K562 (cell line): Measurements from ENCODE around the gene KMT2E. TPM values are rescaled to one million over a fixed set of nuclear protein-coding genes. Genes with fewer than 3 reads are reported as not detected.

Experiments used
- DIDO1 ChIP-seq: fragments of 450-650 bp; IDR thresholded peaks from 2 replicates; pipeline ENCODE4 v1.6.1; 2016; ENCODE audit warnings: low read depth, missing biosample characterization, missing genetic modification characterization
- DPF2 ChIP-seq: fragments of 450-650 bp; IDR thresholded peaks from 2 replicates; pipeline ENCODE4 v1.6.1; 2016
- EHMT2 ChIP-seq: fragments of 450-650 bp; IDR thresholded peaks from 2 replicates; pipeline ENCODE4 v1.6.1; 2018; ENCODE audit warnings: antibody characterized with exemption
- FUS ChIP-seq: fragments of 200-400 bp; formaldehyde crosslinking; optimal IDR thresholded peaks from 2 replicates; pipeline ENCODE3; 2017; ENCODE audit warnings: low read depth, low read length
- HMGN3 ChIP-seq: IDR thresholded peaks from 2 replicates; pipeline ENCODE4 v1.6.1; 2011; ENCODE audit warnings: borderline replicate concordance, low read depth, mild to moderate bottlenecking, mixed read lengths, low read length; ENCODE audit not compliant: insufficient read length; ENCODE audit errors: extremely low read depth
- HNRNPL ChIP-seq: fragments of 200-400 bp; formaldehyde crosslinking; IDR thresholded peaks from 2 replicates; pipeline ENCODE4 v1.6.1; 2017; ENCODE audit warnings: low read depth, mild to moderate bottlenecking, low read length
- MAFG ChIP-seq: fragments of 450-650 bp; conservative IDR thresholded peaks from 2 replicates; pipeline ENCODE4 v1.6.1; 2016; ENCODE audit warnings: missing genetic modification characterization, missing compliant biosample characterization
- POLR2B ChIP-seq: fragments of 450-650 bp; IDR thresholded peaks from 2 replicates; pipeline ENCODE4 v1.6.1; 2018; ENCODE audit warnings: low read depth; ENCODE audit not compliant: partially characterized antibody
- SIN3A ChIP-seq, 2 experiments: fragments of 150-350 bp in 1 of 2; IDR thresholded peaks; 2 replicates each; pipeline ENCODE4 v1.6.1; 2011 to 2016; ENCODE audit warnings: borderline replicate concordance in 2 of 2, low read depth in 2 of 2, low read length in 2 of 2, mild to moderate bottlenecking in 2 of 2, moderate library complexity in 2 of 2; ENCODE audit not compliant: control insufficient read depth in 1 of 2
- TBP ChIP-seq: optimal IDR thresholded peaks from 2 replicates; pipeline ENCODE3; 2011; ENCODE audit warnings: low read depth, low read length, improper control_type of control experiment
- ZKSCAN3 ChIP-seq: fragments of 250-450 bp; sonication (Bioruptor Pico); IDR thresholded peaks from 2 replicates; pipeline ENCODE4 v1.4.0; 2020
- ZNF121 ChIP-seq: sonication (generic); formaldehyde crosslinking; conservative IDR thresholded peaks from 2 replicates; pipeline ENCODE4 v1.8.0; 2022; ENCODE audit warnings: missing genetic modification reagents
- ZNF316 ChIP-seq: fragments of 450-650 bp; IDR thresholded peaks from 2 replicates; pipeline ENCODE4 v1.6.1; 2016
- polyA plus RNA-seq, 8 experiments: library from polyadenylated mRNA; depleted of rRNA in 4 of 8; stranded (reverse) in 5 of 8; unstranded in 3 of 8; fragments of >200 nt; fragmentation: Nextera tagmentation in 2 of 8; fragmentation: Illumina TruSeq in 1 of 8; extraction: Ambion mirVana in 2 of 8; extraction: Trizol in 1 of 8; gene quantifications; 2 replicates each; pipeline versions ENCODE4 v1.2.1 to v1.2.3, GENCODE V29; 2011 to 2014; ENCODE audit warnings: inconsistent platforms in 1 of 8, missing spikeins in 1 of 8
- total RNA-seq, 7 experiments: library from RNA; depleted of rRNA in 6 of 7; stranded (reverse); fragments of >200 nt in 6 of 7; fragmentation: Illumina TruSeq in 2 of 7; extraction: Trizol in 2 of 7; gene quantifications; 2 replicates each; pipeline versions ENCODE4 v1.2.1 to v1.2.3, GENCODE V29; 2011 to 2021; ENCODE audit warnings: low replicate concordance in 1 of 7
- TF ChIP-seq, protein P1 (sequence below): fragments of 450-650 bp; IDR thresholded peaks from 2 replicates; pipeline ENCODE4 v1.6.1; 2014; ENCODE audit warnings: low read depth, mild to moderate bottlenecking, moderate library complexity, borderline replicate concordance
- TF ChIP-seq, protein P2 (sequence below): IDR thresholded peaks from 2 replicates; pipeline ENCODE4 v1.6.1; 2011; ENCODE audit not compliant: insufficient read length; ENCODE audit errors: extremely low read depth
- TF ChIP-seq, protein P3 (sequence below): fragments of 150-350 bp; IDR thresholded peaks from 2 replicates; pipeline ENCODE4 v1.6.1; 2014; ENCODE audit warnings: low read depth, mild to moderate bottlenecking, low read length, borderline replicate concordance
- TF ChIP-seq, protein P4 (sequence below): sonication (generic); formaldehyde crosslinking; IDR thresholded peaks from 2 replicates; pipeline ENCODE4 v1.8.0; 2022; ENCODE audit warnings: mild to moderate bottlenecking, missing genetic modification reagents
- TF ChIP-seq, protein P5 (sequence below): sonication (generic); formaldehyde crosslinking; IDR thresholded peaks from 2 replicates; pipeline ENCODE4 v1.8.0; 2023; ENCODE audit warnings: mild to moderate bottlenecking, missing genetic modification reagents

Gene KMT2E
- total and polyA plus RNA-seq, 9 of the 15 experiments (the other 6 are each of a cell fraction or from before 2014, with no cell fraction given) = 8.9 to 55.3 (median 38.1) TPM

DNA sequence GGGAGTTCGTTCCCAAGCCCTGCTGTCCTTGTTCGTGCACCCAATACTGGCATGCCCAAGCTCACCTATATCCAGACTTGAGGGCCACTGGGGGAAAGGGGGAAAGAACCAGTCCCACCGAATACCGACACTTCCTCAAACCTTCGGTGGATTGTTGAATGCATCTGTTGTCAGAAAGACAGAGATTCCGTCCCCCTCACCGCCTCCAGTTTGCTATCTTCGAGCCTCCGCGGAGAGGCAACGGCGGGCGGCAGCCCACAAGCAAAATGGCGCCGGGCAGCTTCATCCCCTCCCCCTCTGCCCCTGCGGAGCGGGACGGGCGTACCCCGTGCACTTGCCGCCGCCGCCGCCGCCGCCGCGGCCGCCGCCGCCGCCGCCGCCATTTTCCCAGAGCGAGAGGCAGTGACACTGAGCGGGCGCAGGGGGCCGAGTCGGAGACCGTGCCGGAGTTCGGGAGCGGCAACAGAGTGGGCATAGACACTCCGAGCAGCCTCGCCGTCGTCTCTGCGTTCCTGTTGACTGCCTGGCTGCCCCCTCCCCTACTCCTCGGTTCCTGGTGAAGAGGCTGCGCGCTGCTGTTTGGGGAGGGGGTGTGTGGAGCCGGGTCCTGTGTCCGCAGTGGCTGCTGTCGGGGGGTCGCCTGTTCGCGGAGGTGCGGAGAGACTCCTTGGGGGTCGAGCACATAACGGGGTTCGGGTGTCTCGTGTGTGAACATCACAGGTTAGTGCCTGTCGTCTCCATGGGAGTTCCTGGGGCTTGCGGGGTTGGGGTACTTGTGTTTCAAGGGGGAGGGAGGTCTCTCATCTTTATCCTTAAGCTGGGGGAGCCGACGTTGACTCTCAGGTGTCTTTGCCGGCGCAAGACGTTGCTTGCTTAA is at the start of gene KMT2E (continued):
- peak; percentile 71 for TF ChIP-seq DPF2
- TF ChIP-seq ZKSCAN3 = no peak
- no peak; the same call in 1 of the 2 replicates for TF ChIP-seq ZNF316
- peak in 1 of 2 experiments; percentile 70; a peak in 3 of 4 replicates for TF ChIP-seq SIN3A (IDR thresholded peaks at IDR 0.05; ENCODE audit: borderline replicate concordance in 2 of 2, control insufficient read depth in 1 of 2, low read depth in 2 of 2, low read length in 2 of 2)
- no peak for TF ChIP-seq ZNF121 (CRISPR knock-in tag)
- peak; percentile 88 for TF ChIP-seq HMGN3
- TF ChIP-seq, protein P1, sequence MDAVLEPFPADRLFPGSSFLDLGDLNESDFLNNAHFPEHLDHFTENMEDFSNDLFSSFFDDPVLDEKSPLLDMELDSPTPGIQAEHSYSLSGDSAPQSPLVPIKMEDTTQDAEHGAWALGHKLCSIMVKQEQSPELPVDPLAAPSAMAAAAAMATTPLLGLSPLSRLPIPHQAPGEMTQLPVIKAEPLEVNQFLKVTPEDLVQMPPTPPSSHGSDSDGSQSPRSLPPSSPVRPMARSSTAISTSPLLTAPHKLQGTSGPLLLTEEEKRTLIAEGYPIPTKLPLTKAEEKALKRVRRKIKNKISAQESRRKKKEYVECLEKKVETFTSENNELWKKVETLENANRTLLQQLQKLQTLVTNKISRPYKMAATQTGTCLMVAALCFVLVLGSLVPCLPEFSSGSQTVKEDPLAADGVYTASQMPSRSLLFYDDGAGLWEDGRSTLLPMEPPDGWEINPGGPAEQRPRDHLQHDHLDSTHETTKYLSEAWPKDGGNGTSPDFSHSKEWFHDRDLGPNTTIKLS = peak; percentile 64
- TF ChIP-seq POLR2B = no peak
- TF ChIP-seq, protein P2, sequence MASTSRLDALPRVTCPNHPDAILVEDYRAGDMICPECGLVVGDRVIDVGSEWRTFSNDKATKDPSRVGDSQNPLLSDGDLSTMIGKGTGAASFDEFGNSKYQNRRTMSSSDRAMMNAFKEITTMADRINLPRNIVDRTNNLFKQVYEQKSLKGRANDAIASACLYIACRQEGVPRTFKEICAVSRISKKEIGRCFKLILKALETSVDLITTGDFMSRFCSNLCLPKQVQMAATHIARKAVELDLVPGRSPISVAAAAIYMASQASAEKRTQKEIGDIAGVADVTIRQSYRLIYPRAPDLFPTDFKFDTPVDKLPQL = peak; percentile 22
- TF ChIP-seq FUS = peak; percentile 89
- TF ChIP-seq, protein P3, sequence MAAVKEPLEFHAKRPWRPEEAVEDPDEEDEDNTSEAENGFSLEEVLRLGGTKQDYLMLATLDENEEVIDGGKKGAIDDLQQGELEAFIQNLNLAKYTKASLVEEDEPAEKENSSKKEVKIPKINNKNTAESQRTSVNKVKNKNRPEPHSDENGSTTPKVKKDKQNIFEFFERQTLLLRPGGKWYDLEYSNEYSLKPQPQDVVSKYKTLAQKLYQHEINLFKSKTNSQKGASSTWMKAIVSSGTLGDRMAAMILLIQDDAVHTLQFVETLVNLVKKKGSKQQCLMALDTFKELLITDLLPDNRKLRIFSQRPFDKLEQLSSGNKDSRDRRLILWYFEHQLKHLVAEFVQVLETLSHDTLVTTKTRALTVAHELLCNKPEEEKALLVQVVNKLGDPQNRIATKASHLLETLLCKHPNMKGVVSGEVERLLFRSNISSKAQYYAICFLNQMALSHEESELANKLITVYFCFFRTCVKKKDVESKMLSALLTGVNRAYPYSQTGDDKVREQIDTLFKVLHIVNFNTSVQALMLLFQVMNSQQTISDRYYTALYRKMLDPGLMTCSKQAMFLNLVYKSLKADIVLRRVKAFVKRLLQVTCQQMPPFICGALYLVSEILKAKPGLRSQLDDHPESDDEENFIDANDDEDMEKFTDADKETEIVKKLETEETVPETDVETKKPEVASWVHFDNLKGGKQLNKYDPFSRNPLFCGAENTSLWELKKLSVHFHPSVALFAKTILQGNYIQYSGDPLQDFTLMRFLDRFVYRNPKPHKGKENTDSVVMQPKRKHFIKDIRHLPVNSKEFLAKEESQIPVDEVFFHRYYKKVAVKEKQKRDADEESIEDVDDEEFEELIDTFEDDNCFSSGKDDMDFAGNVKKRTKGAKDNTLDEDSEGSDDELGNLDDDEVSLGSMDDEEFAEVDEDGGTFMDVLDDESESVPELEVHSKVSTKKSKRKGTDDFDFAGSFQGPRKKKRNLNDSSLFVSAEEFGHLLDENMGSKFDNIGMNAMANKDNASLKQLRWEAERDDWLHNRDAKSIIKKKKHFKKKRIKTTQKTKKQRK = no peak
- 0 out of 2 replicates have a peak, but pooled peaks have one; percentile 56 for TF ChIP-seq EHMT2
- TF ChIP-seq HNRNPL = peak; percentile 73; the same call in 1 of the 2 replicates
- 0 out of 2 replicates have a peak, but pooled peaks have one; percentile 45 for TF ChIP-seq DIDO1
- TF ChIP-seq, protein P4, sequence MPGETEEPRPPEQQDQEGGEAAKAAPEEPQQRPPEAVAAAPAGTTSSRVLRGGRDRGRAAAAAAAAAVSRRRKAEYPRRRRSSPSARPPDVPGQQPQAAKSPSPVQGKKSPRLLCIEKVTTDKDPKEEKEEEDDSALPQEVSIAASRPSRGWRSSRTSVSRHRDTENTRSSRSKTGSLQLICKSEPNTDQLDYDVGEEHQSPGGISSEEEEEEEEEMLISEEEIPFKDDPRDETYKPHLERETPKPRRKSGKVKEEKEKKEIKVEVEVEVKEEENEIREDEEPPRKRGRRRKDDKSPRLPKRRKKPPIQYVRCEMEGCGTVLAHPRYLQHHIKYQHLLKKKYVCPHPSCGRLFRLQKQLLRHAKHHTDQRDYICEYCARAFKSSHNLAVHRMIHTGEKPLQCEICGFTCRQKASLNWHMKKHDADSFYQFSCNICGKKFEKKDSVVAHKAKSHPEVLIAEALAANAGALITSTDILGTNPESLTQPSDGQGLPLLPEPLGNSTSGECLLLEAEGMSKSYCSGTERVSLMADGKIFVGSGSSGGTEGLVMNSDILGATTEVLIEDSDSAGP (CRISPR knock-in tag) = peak; percentile 45; the same call in 1 of the 2 replicates
- no peak for TF ChIP-seq TBP
- TF ChIP-seq MAFG (tag) = no peak
- TF ChIP-seq, protein P5, sequence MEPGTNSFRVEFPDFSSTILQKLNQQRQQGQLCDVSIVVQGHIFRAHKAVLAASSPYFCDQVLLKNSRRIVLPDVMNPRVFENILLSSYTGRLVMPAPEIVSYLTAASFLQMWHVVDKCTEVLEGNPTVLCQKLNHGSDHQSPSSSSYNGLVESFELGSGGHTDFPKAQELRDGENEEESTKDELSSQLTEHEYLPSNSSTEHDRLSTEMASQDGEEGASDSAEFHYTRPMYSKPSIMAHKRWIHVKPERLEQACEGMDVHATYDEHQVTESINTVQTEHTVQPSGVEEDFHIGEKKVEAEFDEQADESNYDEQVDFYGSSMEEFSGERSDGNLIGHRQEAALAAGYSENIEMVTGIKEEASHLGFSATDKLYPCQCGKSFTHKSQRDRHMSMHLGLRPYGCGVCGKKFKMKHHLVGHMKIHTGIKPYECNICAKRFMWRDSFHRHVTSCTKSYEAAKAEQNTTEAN = no peak
